SK-N-SH (cell line): Measurements from ENCODE around the gene POLR1C.

Experiments
- CTCF ChIP-seq: fragments of 200-600 bp; sonication (generic); IDR thresholded peaks from 2 replicates; pipeline ENCODE4 v1.6.1; 2017; ENCODE audit warnings: antibody characterized with exemption, mild to moderate bottlenecking, moderate library complexity
- EP300 ChIP-seq, 2 experiments: IDR thresholded peaks; 2 replicates each; pipeline versions ENCODE4 v1.4.0 to v1.6.1; 2012; ENCODE audit warnings: borderline replicate concordance in 1 of 2, low read depth in 1 of 2, low read length in 1 of 2
- JUND ChIP-seq: IDR thresholded peaks from 2 replicates; pipeline ENCODE4 v1.4.0; 2012
- MEF2A ChIP-seq: IDR thresholded peaks from 2 replicates; pipeline ENCODE4 v1.4.0; 2012; ENCODE audit warnings: low read depth, borderline replicate concordance
- POLR2AphosphoS5 ChIP-seq: IDR thresholded peaks from 2 replicates; pipeline ENCODE4 v1.6.1; 2012; ENCODE audit warnings: low read depth, low read length
- RFX5 ChIP-seq: IDR thresholded peaks from 2 replicates; pipeline ENCODE4 v1.6.1; 2012; ENCODE audit warnings: mild to moderate bottlenecking, improper control_type of control experiment, low read length
- SIN3A ChIP-seq: IDR thresholded peaks from 2 replicates; pipeline ENCODE4 v1.6.1; 2012; ENCODE audit warnings: low read depth, mild to moderate bottlenecking, low read length, moderate library complexity, borderline replicate concordance

- no peak for TF ChIP-seq CTCF
- no peak for TF ChIP-seq SIN3A
- TF ChIP-seq JUND: no peak
- TF ChIP-seq POLR2AphosphoS5: no peak
- TF ChIP-seq RFX5: no peak
- TF ChIP-seq MEF2A: no peak
- TF ChIP-seq EP300 (IDR thresholded peaks at IDR 0.05; ENCODE audit: borderline replicate concordance in 1 of 2, low read depth in 1 of 2, low read length in 1 of 2): no peak
Observed at GRCh38 chr6:43491750-43492661, 24.9 kb upstream of the POLR1C start.
